HG03095 (cell line): ENCODE data around the gene G3BP1.
A peak's percentile ranks its signal among the peaks of the same experiment; 100 is the strongest.
"Not testable (repeated sequence)": the region's sequence is repeated elsewhere in the genome, so short reads cannot be mapped to it uniquely, and the experiment has no call there.

ENCODE experiments used
- ATAC-seq: cut with Tn5 transposase; IDR thresholded peaks from one replicate; pipeline ENCODE4 v1.9.1; 2021; ENCODE audit warnings: moderate library complexity; ENCODE audit not compliant: unreplicated experiment

Gene G3BP1

GRCh38 chr5:151793358-151793757 lies 21.6 kb downstream of the G3BP1 start:
- ATAC-seq = no peak

- no peak for ATAC-seq
Measured at GRCh38 chr5:151795426-151795825, 23.7 kb downstream of the G3BP1 start.

DNA sequence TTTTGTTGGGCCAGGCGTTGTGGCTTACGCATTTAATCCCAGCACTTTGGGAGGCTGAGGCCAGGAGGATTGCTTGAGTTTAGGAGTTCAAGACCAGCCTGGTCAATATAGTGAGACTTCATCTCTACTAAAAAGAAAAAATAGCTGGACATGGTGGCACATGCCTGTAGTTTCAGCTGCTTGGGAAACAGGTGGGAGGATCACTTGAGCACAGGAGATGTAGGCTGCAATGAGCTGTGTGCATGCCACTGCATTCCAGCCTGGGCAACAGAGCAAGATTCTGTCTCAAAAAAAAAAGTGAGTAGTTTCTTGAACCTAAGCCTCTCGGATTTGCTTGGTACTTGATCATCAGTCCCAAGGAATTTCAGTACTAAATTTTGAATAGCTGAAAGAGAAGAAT lies 26.9 kb downstream of the G3BP1 start:
- ATAC-seq = no peak

DNA sequence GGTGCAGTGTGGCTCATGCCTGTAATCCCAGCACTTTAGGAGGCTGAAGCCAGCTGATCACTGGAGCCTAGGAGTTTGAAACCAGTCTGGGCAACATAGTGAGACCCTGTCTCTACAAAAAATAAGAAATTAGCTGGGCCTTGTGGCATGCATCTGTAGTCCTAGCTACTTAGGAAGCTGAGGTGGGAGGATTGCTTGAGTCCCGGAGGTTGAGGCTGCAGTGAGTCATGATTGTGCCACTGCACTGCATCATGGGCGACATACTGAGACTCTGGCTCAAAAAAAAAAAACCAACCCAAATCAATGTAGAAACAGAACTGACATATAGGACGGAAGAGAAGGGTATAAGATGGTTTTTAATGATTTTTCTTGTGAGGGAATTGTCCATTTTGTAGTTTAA lies 27.7 kb downstream of the G3BP1 start:
- ATAC-seq = no peak

DNA sequence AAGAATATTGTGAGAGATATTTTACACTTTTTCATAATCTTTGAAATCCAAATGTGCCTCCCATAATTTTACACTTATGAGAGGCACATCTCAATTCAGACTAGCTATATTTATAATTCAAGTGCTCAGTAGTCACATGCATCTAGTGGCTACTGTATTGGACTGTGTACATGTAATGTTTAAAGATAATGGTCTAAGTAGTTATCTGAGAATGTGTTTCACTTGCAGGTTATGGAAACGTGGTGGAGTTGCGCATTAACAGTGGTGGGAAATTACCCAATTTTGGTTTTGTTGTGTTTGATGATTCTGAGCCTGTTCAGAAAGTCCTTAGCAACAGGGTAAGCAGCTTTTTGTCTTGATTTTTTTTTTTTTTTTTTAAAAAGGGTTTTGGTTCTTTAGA lies 28.8 kb downstream of the G3BP1 start:
- no peak for ATAC-seq

DNA sequence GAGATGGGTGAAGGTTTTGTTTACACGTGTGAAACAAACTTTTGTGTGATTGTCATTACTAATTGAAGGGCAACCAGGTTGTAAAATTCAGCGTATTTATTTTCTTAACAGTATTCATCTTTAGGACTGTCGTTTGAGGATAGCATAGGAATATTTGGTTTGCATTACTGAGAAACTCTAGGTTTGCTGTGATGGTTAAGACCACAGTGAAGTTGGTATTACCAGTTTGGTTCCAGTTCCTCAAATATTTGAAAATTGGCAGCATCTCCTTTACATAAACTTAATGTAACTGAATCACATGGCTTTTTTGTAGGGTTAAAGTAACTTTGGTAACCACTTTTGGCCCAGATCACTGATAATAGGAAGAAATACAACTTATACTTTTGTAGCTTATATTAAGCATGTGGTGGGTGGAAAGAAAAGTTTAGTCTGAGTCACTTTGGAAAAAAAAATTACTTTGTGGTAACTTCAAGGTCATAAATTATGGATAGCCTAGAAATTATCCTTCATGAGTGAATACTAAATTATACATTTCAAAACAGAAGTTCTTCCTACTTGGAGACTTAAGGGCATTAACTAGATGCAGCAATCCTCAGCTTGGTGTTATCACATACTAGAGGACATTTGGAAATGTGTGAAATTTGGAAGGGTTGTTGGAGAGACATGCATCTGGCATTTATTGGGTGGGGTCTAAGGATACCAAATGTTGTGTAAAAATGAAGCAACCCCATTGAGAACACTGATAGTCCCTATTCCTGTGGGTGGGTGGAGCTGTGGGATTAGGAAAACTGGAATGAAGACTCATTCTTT lies 33.9 kb downstream of the G3BP1 start:
- ATAC-seq = no peak

DNA sequence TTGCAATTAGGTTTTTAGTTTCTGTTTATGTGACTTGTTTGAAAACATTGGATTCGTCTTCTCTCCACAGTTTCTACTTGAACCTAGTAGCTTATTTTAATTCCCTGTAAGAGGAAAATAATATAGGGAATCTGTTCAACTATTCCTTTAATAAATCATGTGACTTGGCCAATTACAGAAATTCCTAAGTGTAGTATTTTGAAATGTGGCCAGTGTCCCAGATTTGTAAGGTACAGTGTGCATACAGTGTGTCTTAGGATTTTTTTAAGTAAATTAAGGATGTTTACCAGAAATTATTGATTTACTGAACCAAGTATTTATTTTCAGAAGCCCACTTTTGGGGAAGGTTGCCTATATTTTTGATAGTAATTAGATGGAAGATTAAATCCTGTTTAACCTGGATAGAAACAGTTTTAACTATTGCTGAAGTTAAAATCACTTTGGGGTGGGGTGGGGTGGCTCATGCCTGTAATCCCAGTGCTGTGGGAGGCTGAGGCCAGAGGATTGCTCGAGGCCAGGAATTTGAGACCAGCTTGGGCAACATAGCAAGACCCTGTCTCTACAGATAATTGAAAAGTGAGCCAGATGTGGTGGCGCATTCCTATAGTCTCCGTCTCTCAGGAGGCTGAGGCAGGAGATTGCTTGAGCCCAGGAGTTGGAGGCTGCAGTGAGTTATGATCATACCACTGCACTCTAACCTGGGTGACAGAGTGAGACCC lies 36.9 kb downstream of the G3BP1 start:
- no peak for ATAC-seq

DNA sequence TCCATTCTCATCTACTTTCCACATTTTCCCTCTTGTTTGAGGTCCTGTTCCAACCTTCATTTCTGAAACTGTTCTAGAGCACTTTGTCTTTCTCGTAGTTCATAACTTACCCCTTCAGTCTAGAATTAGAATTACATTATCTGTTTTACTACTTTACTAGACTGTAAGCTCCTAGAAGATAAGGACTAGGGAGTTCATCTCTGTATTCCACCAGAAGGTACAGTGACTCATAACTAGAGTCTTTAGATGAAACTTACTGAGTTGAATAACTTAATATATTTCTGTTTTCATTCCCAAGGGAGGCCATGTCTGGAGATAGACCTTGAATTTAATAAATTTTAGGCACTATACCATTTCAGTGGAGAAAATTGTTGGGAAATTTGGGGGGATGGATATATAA lies 38.7 kb downstream of the G3BP1 start:
- no peak for ATAC-seq

GRCh38 chr5:151810897-151811296 lies 39.1 kb downstream of the G3BP1 start:
- no peak for ATAC-seq

- no peak for ATAC-seq
Measured at GRCh38 chr5:151811593-151812321, 40.0 kb downstream of the G3BP1 start.

- ATAC-seq = no peak
Measured at GRCh38 chr5:151812757-151813309, 41.1 kb downstream of the G3BP1 start.

- no peak for ATAC-seq
Measured at GRCh38 chr5:151815051-151815450, 43.3 kb downstream of the G3BP1 start.

DNA sequence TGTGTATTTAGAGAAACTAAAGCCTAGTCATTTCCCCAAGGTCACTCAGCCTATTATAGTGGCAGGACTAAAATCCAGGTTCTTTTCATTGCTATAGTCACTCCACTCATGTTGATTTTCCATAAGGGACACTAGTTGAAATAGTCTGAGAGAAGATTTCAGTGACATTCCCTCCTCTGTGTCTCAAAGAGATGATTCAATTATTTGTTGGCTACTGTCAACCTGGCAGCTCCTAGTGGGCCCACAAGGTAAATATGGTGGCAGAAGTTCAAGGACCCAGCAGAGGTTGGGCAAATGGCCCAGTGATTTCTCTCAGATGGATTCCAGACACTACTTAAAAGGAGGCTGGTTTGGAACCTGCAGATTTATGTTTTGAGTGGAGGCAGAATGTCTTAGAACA lies 48.1 kb downstream of the G3BP1 start:
- ATAC-seq = no peak

GRCh38 chr5:151820271-151820670 lies 48.5 kb downstream of the G3BP1 start:
- no peak for ATAC-seq

GRCh38 chr5:151820903-151821302 lies 49.1 kb downstream of the G3BP1 start:
- ATAC-seq = no peak

- ATAC-seq = no peak
Measured at GRCh38 chr5:151822141-151822540, 50.4 kb downstream of the G3BP1 start.

DNA sequence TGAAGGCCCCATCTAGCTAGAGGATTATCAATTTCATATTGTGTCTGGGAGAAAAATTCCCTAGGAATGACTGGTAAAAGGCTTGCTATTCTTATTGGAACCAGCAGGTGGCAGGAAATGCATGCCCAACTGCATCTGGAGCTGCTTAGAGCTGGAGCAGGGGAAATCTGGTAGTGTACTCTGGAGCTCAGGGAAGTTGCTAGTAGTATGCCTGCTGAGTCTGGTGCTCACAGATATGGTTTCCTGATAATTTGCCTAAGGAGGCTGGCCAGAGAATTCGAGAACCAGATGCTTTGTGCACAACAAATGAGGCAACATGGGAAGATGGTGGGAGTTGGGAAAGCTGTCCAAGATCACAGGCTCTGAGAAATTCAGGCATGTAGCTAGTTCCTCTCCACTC lies 53.7 kb downstream of the G3BP1 start:
- peak; percentile 67 for ATAC-seq

GRCh38 chr5:151829370-151829769 lies 57.6 kb downstream of the G3BP1 start:
- ATAC-seq = no peak

DNA sequence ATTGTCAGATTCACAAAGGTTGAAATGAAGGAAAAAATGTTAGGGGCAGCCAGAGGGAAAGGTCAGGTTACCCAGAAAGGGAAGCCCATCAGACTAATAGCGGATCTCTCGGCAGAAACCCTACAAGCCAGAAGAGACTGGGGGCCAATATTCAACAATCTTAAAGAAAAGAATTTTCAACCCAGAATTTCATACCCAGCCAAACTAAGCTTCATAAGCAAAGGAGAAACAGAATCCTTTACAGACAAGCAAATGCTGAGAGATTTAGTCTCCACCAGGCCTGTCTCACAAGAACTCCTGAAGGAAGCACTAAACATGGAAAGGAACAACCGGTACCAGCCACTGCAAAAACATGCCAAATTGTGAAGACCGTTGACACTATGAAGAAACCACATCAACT lies 61.1 kb downstream of the G3BP1 start:
- ATAC-seq = not testable (repeated sequence)

- ATAC-seq = no peak
Measured at GRCh38 chr5:151846765-151847164, 75.0 kb downstream of the G3BP1 start.

DNA sequence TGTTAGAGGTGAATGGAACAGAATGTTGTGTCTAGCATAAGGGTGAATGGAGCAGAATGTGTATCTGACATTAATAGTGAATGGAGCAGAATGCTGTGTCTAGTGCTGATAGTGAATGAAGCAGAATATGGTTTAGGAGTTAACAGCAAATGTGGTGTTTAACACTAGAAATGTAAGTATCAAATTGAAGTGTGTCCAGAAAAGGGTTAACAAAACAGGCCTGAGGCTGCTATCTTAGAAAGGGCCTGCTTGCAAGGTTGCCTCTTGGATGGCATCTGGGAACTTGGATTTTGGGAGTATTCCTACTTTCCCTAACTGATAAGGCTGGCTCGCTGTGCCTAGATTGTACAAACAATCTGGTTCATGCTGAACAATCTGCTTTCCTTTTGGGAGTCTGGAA lies 76.1 kb downstream of the G3BP1 start:
- ATAC-seq = no peak
